ENCODE results near the gene PTPN22.

PTPN22 gene

DNA sequence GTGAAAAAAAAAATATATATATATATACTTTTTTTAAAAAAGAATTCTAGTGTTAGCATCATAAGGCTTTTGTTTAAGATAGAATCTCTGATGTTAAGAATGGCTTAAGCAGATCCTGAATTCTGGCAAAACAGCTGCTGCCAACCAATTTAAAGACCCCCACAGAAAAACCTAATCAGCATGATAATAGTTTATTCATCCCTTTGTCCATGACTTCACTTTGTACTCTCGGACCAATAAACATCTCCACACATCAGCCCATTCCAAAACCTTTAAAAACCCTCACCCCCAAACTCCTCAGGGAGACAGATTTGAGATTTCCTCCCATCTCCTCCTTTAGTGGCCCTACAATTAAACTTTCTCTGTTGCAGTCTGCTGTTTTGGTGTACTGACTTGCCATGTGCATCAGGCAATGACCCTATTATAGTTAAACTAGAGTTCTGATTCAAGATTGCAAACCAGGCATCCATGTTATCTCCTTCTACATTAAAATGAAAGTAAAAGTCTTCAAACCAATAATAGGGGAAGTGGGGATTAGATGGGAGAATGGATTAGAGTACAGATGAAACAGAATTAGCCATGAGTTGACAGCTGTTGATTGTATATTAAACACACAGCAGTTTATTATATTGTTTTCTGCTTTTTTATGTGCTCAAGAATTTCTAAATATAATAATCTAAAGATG, 102.5 kb downstream of the PTPN22 start:
- intact Hi-C loops (cut with micrococcal nuclease) = no loop called here
- Mint-ChIP-seq H3K27ac (peak overlapping the region; percentile 13), H3K4me3 (no peak overlapping the region), H3K27me3 (no peaks in the 10 kb centered on the region), H3K4me1 (ENCODE audit: low read depth) (peaks cover 7% of the 10 kb centered on the region), H3K9me3 (no peaks in the 10 kb centered on the region), H3K36me3 (ENCODE audit: low read depth) (peaks cover 76% of the 10 kb centered on the region)

DNA sequence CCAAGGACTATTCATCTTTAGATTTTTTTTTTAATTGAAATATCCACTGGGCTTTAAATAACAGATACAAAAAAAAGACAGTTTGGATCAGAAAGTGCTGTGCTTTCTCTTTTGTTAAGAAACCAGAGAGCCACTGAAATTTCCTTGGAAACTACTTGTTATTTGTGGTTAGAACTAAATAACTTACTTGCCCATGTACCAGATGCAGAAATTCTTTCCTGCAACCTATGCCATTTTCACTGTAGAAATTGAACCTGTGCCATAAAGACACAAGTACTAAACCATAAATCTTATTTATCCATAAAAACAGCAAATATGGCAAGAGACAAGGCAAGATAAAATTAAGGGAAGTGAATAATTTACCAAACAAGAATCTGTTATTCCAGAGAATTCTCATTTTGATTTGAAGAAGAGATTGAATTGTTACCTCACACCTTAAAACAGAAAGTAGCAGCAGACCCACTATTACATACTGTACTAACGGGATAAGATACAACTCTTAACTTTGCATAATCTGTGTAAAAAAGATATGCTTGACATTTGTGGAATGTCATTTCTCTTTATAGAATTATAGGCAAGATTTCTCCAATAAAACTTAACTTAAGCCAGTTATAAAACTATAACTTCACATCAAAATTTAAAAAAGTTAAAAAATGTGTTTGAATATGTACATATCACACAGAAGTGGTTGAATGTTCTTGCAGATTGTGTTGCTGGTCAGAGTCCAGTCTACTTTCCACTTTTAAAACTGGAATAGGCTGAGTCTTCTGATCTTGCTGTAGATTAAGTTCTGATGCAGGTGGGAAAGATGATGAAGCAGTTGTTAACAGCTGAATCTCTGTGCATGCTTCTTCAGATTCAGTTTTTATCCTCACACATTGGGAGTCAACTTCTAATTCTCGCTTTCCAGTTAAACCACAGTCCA, 105.9 kb downstream of the PTPN22 start:
- H3K9me3 Mint-ChIP-seq = no peaks in the 10 kb centered on the region
- peaks cover 59% of the 10 kb centered on the region for H3K36me3 Mint-ChIP-seq (ENCODE audit: low read depth)
- H3K27ac Mint-ChIP-seq = no peak overlapping the region
- H3K4me3 Mint-ChIP-seq = no peak overlapping the region
- intact Hi-C loops (cut with micrococcal nuclease) = no loop called here
- H3K4me1 Mint-ChIP-seq (ENCODE audit: low read depth) = peaks cover 7% of the 10 kb centered on the region
- no peaks in the 10 kb centered on the region for H3K27me3 Mint-ChIP-seq
